ENCODE results near the gene ZNF784. TPM values are rescaled to one million over a fixed set of nuclear protein-coding genes. Genes with fewer than 3 reads are reported as not detected.

The ZNF784 gene
- total RNA-seq, 1 experiment from 2014 or later = 10.2 TPM

DNA sequence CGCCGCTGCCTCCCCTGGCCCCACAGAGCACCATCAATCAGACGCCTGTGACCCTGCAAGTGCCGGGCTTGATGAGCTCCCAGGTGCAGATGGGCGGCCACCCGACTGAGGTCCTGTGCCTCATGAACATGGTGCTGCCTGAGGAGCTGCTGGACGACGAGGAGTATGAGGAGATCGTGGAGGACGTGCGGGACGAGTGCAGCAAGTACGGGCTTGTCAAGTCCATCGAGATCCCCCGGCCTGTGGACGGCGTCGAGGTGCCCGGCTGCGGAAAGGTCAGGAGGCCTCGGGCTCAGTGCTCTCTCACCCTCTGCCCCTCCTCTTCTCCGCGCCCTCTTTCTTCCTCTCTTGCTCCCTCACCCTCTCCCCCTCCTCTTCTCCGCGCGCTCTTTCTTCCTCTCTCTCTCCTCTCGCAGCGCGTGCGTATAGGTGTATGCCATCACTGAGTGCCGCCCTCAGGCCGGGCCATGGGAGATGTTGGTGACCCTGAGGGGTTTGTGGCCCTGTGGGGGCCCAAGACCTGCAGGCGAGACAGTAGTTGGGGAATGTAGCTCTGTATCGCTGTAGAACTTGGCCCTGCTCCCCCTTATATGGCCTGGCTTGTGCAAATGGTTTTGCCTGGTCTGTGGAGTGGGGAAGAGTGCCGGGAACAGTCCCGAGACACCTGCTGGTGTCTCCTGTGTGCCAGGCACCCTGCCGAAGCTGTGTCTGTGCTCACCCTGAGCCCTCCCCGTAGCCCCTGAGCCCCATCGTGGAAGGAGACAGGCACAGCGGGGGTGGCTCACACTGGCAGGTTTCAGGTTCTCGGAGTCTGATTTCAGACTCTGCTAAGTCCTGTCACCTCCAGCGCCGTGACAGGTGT, 45.3 kb upstream of the ZNF784 start:
- Mint-ChIP-seq H3K27ac (ENCODE audit: unreplicated experiment) (peak overlapping the region; percentile 83), H3K4me3 (ENCODE audit: unreplicated experiment) (peak overlapping the region; percentile 23), H3K36me3 (ENCODE audit: insufficient read depth, unreplicated experiment) (peaks cover 99% of the 10 kb centered on the region), H3K9me3 (ENCODE audit: unreplicated experiment) (no peaks in the 10 kb centered on the region), H3K4me1 (ENCODE audit: low read depth, unreplicated experiment) (peaks cover 49% of the 10 kb centered on the region), H3K27me3 (ENCODE audit: insufficient read depth, unreplicated experiment) (no peaks in the 10 kb centered on the region)
- no peak overlapping the region for H3K4me3 ChIP-seq (ENCODE audit: low read depth, low read length)
- ChIA-PET CTCF (no interaction called here), POLR2A (no interaction called here)
- intact Hi-C loops (cut with micrococcal nuclease; ENCODE audit: unreplicated experiment) = no loop called here
- no TSS peak for BruUV-seq (replicated peaks)
- peaks cover 49% of the 10 kb centered on the region for H3K4me1 ChIP-seq
- TF ChIP-seq, protein P1, sequence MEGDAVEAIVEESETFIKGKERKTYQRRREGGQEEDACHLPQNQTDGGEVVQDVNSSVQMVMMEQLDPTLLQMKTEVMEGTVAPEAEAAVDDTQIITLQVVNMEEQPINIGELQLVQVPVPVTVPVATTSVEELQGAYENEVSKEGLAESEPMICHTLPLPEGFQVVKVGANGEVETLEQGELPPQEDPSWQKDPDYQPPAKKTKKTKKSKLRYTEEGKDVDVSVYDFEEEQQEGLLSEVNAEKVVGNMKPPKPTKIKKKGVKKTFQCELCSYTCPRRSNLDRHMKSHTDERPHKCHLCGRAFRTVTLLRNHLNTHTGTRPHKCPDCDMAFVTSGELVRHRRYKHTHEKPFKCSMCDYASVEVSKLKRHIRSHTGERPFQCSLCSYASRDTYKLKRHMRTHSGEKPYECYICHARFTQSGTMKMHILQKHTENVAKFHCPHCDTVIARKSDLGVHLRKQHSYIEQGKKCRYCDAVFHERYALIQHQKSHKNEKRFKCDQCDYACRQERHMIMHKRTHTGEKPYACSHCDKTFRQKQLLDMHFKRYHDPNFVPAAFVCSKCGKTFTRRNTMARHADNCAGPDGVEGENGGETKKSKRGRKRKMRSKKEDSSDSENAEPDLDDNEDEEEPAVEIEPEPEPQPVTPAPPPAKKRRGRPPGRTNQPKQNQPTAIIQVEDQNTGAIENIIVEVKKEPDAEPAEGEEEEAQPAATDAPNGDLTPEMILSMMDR (IDR thresholded peaks at IDR 0.05; ENCODE audit: insufficient read depth in 1 of 2, low read depth in 1 of 2, low read length in 1 of 2, severe bottlenecking in 1 of 2, unreplicated experiment in 1 of 2) = no peak
- no peak for DNase-seq
- H3K9me3 ChIP-seq = no peaks in the 10 kb centered on the region
- H3K27me3 ChIP-seq (replicated peaks; ENCODE audit: control insufficient read depth, insufficient read depth, low read length) = no peaks in the 10 kb centered on the region
- H3K36me3 ChIP-seq (ENCODE audit: control insufficient read depth, insufficient read depth, low read length) = peaks cover 22% of the 10 kb centered on the region

DNA sequence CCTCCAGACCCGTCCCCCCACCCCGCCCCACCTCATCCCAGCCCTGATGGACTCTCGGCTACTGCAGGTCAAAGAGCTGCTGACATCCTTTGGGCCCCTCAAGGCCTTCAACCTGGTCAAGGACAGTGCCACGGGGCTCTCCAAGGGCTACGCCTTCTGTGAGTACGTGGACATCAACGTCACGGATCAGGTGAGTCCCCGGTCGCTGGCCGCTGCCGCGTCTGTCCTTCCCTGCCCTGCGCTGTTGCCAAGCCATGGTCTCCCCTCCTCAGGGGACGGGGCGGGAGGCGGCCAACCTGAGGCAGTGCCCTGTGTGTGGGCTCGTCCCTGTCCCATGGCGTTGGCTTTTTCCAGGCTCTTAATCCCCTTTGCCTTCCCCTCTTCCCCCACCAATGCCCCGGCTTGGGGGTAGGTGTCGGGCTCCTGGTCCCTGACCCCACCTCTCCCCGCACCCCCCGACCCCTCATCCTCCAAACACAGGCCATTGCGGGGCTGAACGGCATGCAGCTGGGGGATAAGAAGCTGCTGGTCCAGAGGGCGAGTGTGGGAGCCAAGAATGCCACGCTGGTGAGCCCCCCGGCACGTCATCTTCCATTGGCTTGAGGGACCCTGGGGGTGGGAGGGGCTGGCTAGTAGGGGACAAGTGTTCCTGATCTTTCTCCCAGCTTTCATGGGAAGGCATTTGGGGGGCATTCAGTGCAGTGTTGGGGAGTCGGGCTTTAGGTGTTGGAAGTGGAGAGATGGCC, 44.4 kb upstream of the ZNF784 start:
- peaks cover 45% of the 10 kb centered on the region for H3K4me1 ChIP-seq
- intact Hi-C loops (cut with micrococcal nuclease; ENCODE audit: unreplicated experiment) = no loop called here
- Mint-ChIP-seq H3K27ac (ENCODE audit: unreplicated experiment) (peak overlapping the region; percentile 91), H3K36me3 (ENCODE audit: insufficient read depth, unreplicated experiment) (peaks cover 99% of the 10 kb centered on the region), H3K27me3 (ENCODE audit: insufficient read depth, unreplicated experiment) (no peaks in the 10 kb centered on the region), H3K4me3 (ENCODE audit: unreplicated experiment) (no peak overlapping the region), H3K4me1 (ENCODE audit: low read depth, unreplicated experiment) (peaks cover 41% of the 10 kb centered on the region), H3K9me3 (ENCODE audit: unreplicated experiment) (no peaks in the 10 kb centered on the region)
- DNase-seq = no peak
- no peak overlapping the region for H3K4me3 ChIP-seq (ENCODE audit: low read depth, low read length)
- ChIA-PET POLR2A (interaction anchor here (0.9 to 2.0 kb wide), 2 partner anchors 14 to 21 kb away, joined by 3 to 15 read pairs; partner anchors contain the start of gene U2AF2), CTCF (interaction anchor here (1.0 kb wide), 1 partner anchor 14 kb away, joined by 9 read pairs; the partner anchor contains the start of gene U2AF2)
- H3K27me3 ChIP-seq (replicated peaks; ENCODE audit: control insufficient read depth, insufficient read depth, low read length) = no peaks in the 10 kb centered on the region
- H3K9me3 ChIP-seq = no peaks in the 10 kb centered on the region
- peaks cover 27% of the 10 kb centered on the region for H3K36me3 ChIP-seq (ENCODE audit: control insufficient read depth, insufficient read depth, low read length)
- TF ChIP-seq, protein P1 (IDR thresholded peaks at IDR 0.05; ENCODE audit: insufficient read depth in 1 of 2, low read depth in 1 of 2, low read length in 1 of 2, severe bottlenecking in 1 of 2, unreplicated experiment in 1 of 2) = no peak
- TSS peak; percentile 4 for BruUV-seq (replicated peaks)

DNA sequence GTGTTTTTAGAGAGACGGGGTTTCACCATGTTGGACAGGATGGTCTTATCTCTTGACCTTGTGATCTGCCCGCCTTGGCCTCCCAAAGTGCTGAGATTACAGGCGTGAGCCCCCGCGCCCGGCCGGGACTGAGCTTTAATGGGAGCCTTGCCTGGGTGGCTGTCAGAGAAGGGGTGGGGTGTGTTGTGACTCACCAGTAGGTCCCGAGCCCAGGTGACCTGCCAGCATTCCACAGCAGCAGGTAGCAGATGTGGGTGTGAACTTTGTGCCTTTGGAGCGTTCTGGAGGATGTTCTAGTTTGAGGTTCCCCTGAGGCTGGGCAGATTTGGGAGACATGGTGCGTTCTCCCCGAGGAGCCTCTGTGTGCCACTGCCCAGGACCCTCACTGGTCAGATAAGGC, 43.6 kb upstream of the ZNF784 start:
- no peaks in the 10 kb centered on the region for H3K9me3 Mint-ChIP-seq (ENCODE audit: unreplicated experiment)
- peaks cover 99% of the 10 kb centered on the region for H3K36me3 Mint-ChIP-seq (ENCODE audit: insufficient read depth, unreplicated experiment)
- H3K4me3 ChIP-seq (ENCODE audit: low read depth, low read length) = no peak overlapping the region
- peak overlapping the region; percentile 91 for H3K27ac Mint-ChIP-seq (ENCODE audit: unreplicated experiment)
- BruUV-seq (replicated peaks) = no TSS peak
- intact Hi-C loops (cut with micrococcal nuclease; ENCODE audit: unreplicated experiment) = no loop called here
- TF ChIP-seq, protein P1 (IDR thresholded peaks at IDR 0.05; ENCODE audit: insufficient read depth in 1 of 2, low read depth in 1 of 2, low read length in 1 of 2, severe bottlenecking in 1 of 2, unreplicated experiment in 1 of 2) = no peak
- peak overlapping the region; percentile 69 for H3K4me3 Mint-ChIP-seq (ENCODE audit: unreplicated experiment)
- peaks cover 34% of the 10 kb centered on the region for H3K4me1 Mint-ChIP-seq (ENCODE audit: low read depth, unreplicated experiment)
- no peaks in the 10 kb centered on the region for H3K27me3 Mint-ChIP-seq (ENCODE audit: insufficient read depth, unreplicated experiment)
- no peaks in the 10 kb centered on the region for H3K27me3 ChIP-seq (replicated peaks; ENCODE audit: control insufficient read depth, insufficient read depth, low read length)
- H3K4me1 ChIP-seq = peaks cover 38% of the 10 kb centered on the region
- ChIA-PET POLR2A (interaction anchor here (0.9 to 2.0 kb wide), 3 partner anchors 12 to 21 kb away, joined by 3 to 15 read pairs (median 4); partner anchors contain the start of gene U2AF2), CTCF (interaction anchor here (1.0 kb wide), 2 partner anchors 14 to 15 kb away, joined by 3 to 9 read pairs; partner anchors contain the start of gene U2AF2)
- H3K36me3 ChIP-seq (ENCODE audit: control insufficient read depth, insufficient read depth, low read length) = peaks cover 29% of the 10 kb centered on the region
- no peaks in the 10 kb centered on the region for H3K9me3 ChIP-seq
- DNase-seq = peak; percentile 90 to 93

All from Caco-2 (cell line).